ENCODE measurements around the gene GSX2.
A peak's percentile ranks its signal among the peaks of the same experiment; 100 is the strongest.

The GSX2 gene

GRCh38 chr4:54077812-54078211, 22.2 kb upstream of the GSX2 start:
- peak; percentile 70 for DNase-seq (ENCODE audit: low read depth)

- peak; percentile 98 for DNase-seq (ENCODE audit: low read depth)
These were observed 17.8 kb upstream of the GSX2 start for GRCh38 chr4:54082168-54082567.

GRCh38 chr4:54085284-54085683, 14.7 kb upstream of the GSX2 start:
- peak; percentile 92 for DNase-seq (ENCODE audit: low read depth)

- no peak for DNase-seq (ENCODE audit: low read depth)
These were observed 10.1 kb upstream of the GSX2 start for GRCh38 chr4:54089875-54090274.

GRCh38 chr4:54090404-54090803, 9.6 kb upstream of the GSX2 start:
- DNase-seq (ENCODE audit: low read depth) = no peak

- peak; percentile 36 for DNase-seq (ENCODE audit: low read depth)
These were observed 8.9 kb upstream of the GSX2 start for GRCh38 chr4:54090804-54091623.

- peak; percentile 71 for DNase-seq (ENCODE audit: low read depth)
These were observed 8.1 kb upstream of the GSX2 start for GRCh38 chr4:54091637-54092404.

- DNase-seq (ENCODE audit: low read depth) = no peak
These were observed 7.3 kb upstream of the GSX2 start for GRCh38 chr4:54092405-54093323.

- no peak for DNase-seq (ENCODE audit: low read depth)
These were observed 6.4 kb upstream of the GSX2 start for GRCh38 chr4:54093324-54094240.

- DNase-seq (ENCODE audit: low read depth) = no peak
These were observed 5.5 kb upstream of the GSX2 start for GRCh38 chr4:54094451-54094850.

GRCh38 chr4:54095110-54095825, 4.7 kb upstream of the GSX2 start:
- DNase-seq (ENCODE audit: low read depth) = no peak

GRCh38 chr4:54096295-54096962, 3.5 kb upstream of the GSX2 start:
- no peak for DNase-seq (ENCODE audit: low read depth)

GRCh38 chr4:54097152-54097551, 2.8 kb upstream of the GSX2 start:
- no peak for DNase-seq (ENCODE audit: low read depth)

- no peak for DNase-seq (ENCODE audit: low read depth)
These were observed 1.6 kb upstream of the GSX2 start for GRCh38 chr4:54098375-54098774.

- DNase-seq (ENCODE audit: low read depth) = no peak
These were observed 646 bp upstream of the GSX2 start for GRCh38 chr4:54099287-54099747.

GRCh38 chr4:54100595-54101189, 729 bp downstream of the GSX2 start:
- peak; percentile 35 for DNase-seq (ENCODE audit: low read depth)

- no peak for DNase-seq (ENCODE audit: low read depth)
These were observed 1.5 kb downstream of the GSX2 start for GRCh38 chr4:54101190-54102041.

GRCh38 chr4:54102531-54103106, 2.7 kb downstream of the GSX2 start:
- DNase-seq (ENCODE audit: low read depth) = no peak
